Stomach (tissue), 9 donors: ENCODE measurements around the gene RSBN1L. TPM values are rescaled to one million over a fixed set of nuclear protein-coding genes. Genes with fewer than 3 reads are reported as not detected.
"Not testable (repeated sequence)": the region's sequence is repeated elsewhere in the genome, so short reads cannot be mapped to it uniquely, and the experiment has no call there.

ENCODE experiments used
- DNase-seq, 2 donors: peaks; one replicate each; pipeline versions ENCODE4 v3.0.0 to v3.0.0-alpha.2; 2013 to 2019
- H3K27ac ChIP-seq, 5 donors: fragments of 200-600 bp in 4 of 5; sonication (generic) in 4 of 5; one replicate each; pipeline ENCODE4 v1.5.1; 2013 to 2019; ENCODE audit warnings: mild to moderate bottlenecking in 1 of 5, moderate library complexity in 1 of 5
- H3K27me3 ChIP-seq, 3 donors: fragments of 200-600 bp; sonication (generic); one replicate each; pipeline ENCODE4 v1.5.1; 2017 to 2019; ENCODE audit warnings: mixed run types in 1 of 3
- H3K36me3 ChIP-seq, 4 donors: fragments of 200-600 bp; sonication (generic); 1 replicate in 3 of 4; 2 replicates in 1 of 4; pipeline ENCODE4 v1.5.1; 2016 to 2019
- H3K4me1 ChIP-seq, 4 donors: fragments of 200-600 bp; sonication (generic); one replicate each; pipeline ENCODE4 v1.5.1; 2016 to 2019
- H3K4me3 ChIP-seq, 4 donors: fragments of 200-600 bp; sonication (generic) in 3 of 4; one replicate each; pipeline ENCODE4 v1.5.1; 2016 to 2019; ENCODE audit warnings: mild to moderate bottlenecking in 1 of 4
- H3K9me3 ChIP-seq, 4 donors: fragments of 200-600 bp; sonication (generic); one replicate each; pipeline ENCODE4 v1.5.1; 2016 to 2019
- EP300 ChIP-seq: sonication (generic); formaldehyde crosslinking; IDR thresholded peaks from one replicate; pipeline ENCODE4 v1.6.1; 2017; ENCODE audit warnings: antibody characterized with exemption
- POLR2A ChIP-seq, 4 donors: fragments of 450-650 bp; IDR thresholded peaks; one replicate each; pipeline ENCODE4 v1.6.1; 2016; ENCODE audit warnings: antibody characterized with exemption in 4 of 4, control low read depth in 2 of 4, mild to moderate bottlenecking in 1 of 4, moderate library complexity in 1 of 4
- POLR2AphosphoS5 ChIP-seq, 3 donors: sonication (generic); formaldehyde crosslinking; IDR thresholded peaks; one replicate each; pipeline ENCODE4 v1.6.1; 2016; ENCODE audit warnings: antibody characterized with exemption in 3 of 3
- WGBS, 5 donors: extraction: QIAGEN DNeasy Blood & Tissue Kit in 3 of 5; methylation state at CpG; one replicate each; pipeline versions ENCODE4 v1.1.5 to v1.1.7; 2013 to 2018; 5-methylcytosine and 5-hydroxymethylcytosine counted together
- intact Hi-C: fragments of 100-400 bp; cut with DNase I; formaldehyde crosslinking; loops from one replicate; pipeline ENCODE4 v1.15.1; 2023; ENCODE audit warnings: low total_unique reads
- polyA plus RNA-seq, 3 donors: library from polyadenylated mRNA; stranded (reverse); fragments of 200-250 nt; gene quantifications; one replicate each; pipeline ENCODE4 v1.2.3, GENCODE V29; 2013
- total RNA-seq, 5 donors: library from RNA; depleted of rRNA; stranded (reverse); fragments of >200 nt; gene quantifications; one replicate each; pipeline versions ENCODE4 v1.1.0 to v1.2.3, GENCODE V29; 2014 to 2016
- TF ChIP-seq, protein P1 (sequence below), 7 experiments: fragments of 450-650 bp in 4 of 7; fragments of 200-600 bp in 3 of 7; sonication (generic) in 3 of 7; IDR thresholded peaks; one replicate each; pipeline ENCODE4 v1.5.1; 2016 to 2019; ENCODE audit warnings: antibody characterized with exemption in 7 of 7, control low read depth in 2 of 7, mild to moderate bottlenecking in 1 of 7
- donor health status: healthy with polysubstance abuse.
- donor health status: Bipolar disorder and iron deficiency.
- donor health status: healthy.

RSBN1L gene
- total and polyA plus RNA-seq, 8 donors = 4.2 to 68.3 (median 11.6) TPM

DNA sequence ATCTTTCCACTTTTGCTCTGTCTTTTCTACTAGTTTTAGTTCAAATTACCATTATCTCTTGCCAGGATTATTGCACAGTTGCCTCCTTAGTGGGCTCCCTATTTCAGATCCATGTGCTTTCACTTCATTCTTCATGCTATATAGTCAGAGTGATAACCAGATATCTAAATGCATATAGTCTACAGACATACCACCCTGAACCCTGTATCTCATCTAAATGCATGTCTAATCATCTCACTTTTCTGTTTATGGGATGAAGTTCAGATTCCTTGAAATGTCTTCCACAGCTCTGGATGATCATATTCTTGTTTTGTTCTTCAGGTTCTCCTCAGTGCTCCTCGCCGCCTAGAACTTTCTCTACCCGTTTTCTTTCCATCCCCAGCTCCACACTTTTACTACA lies 13.8 kb downstream of the RSBN1L start:
- Histone ChIP-seq H3K36me3 (peaks cover 0 to 23% (median 13%) of the 10 kb centered on the region in 4 donors), H3K27ac (no peak overlapping the region), H3K4me1 (peaks cover 0 to 77% (median 23%) of the 10 kb centered on the region in 4 donors), H3K27me3 (no peaks in the 10 kb centered on the region), H3K4me3 (no peak overlapping the region), H3K9me3 (no peaks in the 10 kb centered on the region)
- DNase-seq = no peak
- intact Hi-C loops = no loop called here
- WGBS, 5 donors = 93 to 96% (median 94%) methylated on average over 3 of the region's 3 CpGs
- no peak for TF ChIP-seq EP300
- TF ChIP-seq POLR2A (IDR thresholded peaks at IDR 0.05) = no peak
- TF ChIP-seq POLR2AphosphoS5 (IDR thresholded peaks at IDR 0.05) = no peak
- TF ChIP-seq, protein P1, sequence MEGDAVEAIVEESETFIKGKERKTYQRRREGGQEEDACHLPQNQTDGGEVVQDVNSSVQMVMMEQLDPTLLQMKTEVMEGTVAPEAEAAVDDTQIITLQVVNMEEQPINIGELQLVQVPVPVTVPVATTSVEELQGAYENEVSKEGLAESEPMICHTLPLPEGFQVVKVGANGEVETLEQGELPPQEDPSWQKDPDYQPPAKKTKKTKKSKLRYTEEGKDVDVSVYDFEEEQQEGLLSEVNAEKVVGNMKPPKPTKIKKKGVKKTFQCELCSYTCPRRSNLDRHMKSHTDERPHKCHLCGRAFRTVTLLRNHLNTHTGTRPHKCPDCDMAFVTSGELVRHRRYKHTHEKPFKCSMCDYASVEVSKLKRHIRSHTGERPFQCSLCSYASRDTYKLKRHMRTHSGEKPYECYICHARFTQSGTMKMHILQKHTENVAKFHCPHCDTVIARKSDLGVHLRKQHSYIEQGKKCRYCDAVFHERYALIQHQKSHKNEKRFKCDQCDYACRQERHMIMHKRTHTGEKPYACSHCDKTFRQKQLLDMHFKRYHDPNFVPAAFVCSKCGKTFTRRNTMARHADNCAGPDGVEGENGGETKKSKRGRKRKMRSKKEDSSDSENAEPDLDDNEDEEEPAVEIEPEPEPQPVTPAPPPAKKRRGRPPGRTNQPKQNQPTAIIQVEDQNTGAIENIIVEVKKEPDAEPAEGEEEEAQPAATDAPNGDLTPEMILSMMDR (IDR thresholded peaks at IDR 0.05) = no peak

DNA sequence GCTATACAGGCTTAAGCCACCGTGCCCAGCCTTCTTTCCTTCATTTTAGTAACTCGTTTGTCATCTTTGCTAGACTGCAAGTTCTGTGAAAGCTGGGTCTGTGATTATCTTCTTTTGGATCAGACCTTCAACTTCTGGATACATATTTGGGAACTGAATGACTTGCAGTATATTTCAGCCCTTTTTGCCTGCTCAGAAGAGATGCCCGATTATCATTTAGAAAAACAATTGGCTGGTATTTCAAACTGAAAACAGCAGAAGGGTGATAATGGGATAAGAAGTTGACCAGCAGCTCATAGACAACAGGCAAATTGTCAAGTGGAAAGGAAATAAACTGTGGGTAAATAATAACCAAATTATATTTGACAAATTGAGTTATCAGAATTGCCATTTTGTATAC lies 14.6 kb downstream of the RSBN1L start:
- no peaks in the 10 kb centered on the region for H3K9me3 ChIP-seq
- no peak for DNase-seq
- no peaks in the 10 kb centered on the region for H3K27me3 ChIP-seq
- no peak overlapping the region for H3K27ac ChIP-seq
- 76 to 80% (median 78%) methylated on average over 3 of the region's 3 CpGs for WGBS, 5 donors
- H3K4me3 ChIP-seq = no peak overlapping the region
- H3K36me3 ChIP-seq = peaks cover 0 to 21% (median 10%) of the 10 kb centered on the region in 4 donors
- TF ChIP-seq POLR2AphosphoS5 (IDR thresholded peaks at IDR 0.05) = no peak
- TF ChIP-seq, protein P1 (IDR thresholded peaks at IDR 0.05) = no peak
- peaks cover 0 to 85% (median 27%) of the 10 kb centered on the region in 4 donors for H3K4me1 ChIP-seq
- intact Hi-C loops = no loop called here

DNA sequence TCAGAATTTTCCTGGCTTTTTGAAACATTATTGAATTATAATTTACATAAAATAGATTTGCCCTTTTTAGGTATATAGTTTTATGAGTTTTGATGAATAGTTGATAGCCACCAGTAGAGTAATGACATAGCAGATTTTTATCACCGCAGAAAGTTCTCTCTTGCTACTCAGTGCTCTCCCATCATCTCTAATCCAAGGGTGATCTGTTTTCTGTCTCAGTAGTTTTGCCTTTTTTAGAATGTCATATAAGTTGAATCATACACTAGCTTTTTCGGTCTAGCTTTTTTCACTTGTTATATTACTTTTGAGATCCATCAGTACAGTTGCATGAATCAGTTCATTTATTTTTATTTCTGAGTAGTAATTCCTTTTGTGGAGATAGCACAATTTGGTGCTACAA lies 17.9 kb downstream of the RSBN1L start:
- intact Hi-C loops = no loop called here
- H3K9me3 ChIP-seq = no peaks in the 10 kb centered on the region
- no peak for DNase-seq
- H3K27ac ChIP-seq = no peak overlapping the region
- peaks cover 0 to 10% (median 6%) of the 10 kb centered on the region in 4 donors for H3K36me3 ChIP-seq
- no peak overlapping the region for H3K4me3 ChIP-seq
- H3K4me1 ChIP-seq = peaks cover 0 to 83% (median 37%) of the 10 kb centered on the region in 4 donors
- TF ChIP-seq, protein P1 (IDR thresholded peaks at IDR 0.05) = no peak
- TF ChIP-seq EP300 (no peak), POLR2AphosphoS5 (IDR thresholded peaks at IDR 0.05) (no peak), POLR2A (IDR thresholded peaks at IDR 0.05) (no peak)
- 73 to 93% (median 92%) methylated on average over 2 of the region's 2 CpGs for WGBS, 5 donors
- H3K27me3 ChIP-seq = no peaks in the 10 kb centered on the region

DNA sequence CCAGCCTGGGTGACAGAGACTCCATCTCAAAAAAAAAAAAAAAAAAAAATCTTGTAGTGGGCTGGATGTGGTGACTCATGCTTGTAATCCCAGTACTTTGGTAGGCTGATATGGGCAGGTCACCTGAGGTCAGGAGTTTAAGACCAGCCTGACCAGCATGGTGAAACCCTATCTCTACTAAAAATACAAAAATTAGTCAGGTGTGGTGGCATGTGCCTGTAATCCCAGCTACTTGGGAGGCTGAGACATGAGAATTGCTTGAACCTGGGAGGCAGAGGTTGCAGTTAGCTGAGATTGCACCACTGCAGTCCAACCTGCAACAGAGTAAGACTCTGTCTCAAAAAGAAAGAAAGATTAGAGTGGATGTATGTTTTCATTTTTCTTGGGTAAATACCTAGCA lies 18.7 kb downstream of the RSBN1L start:
- intact Hi-C loops, H3K4me3 ChIP-seq, H3K9me3 ChIP-seq, H3K27me3 ChIP-seq, DNase-seq, H3K27ac ChIP-seq: not testable (repeated sequence)
- H3K36me3 ChIP-seq = peaks cover 0 to 10% (median 5%) of the 10 kb centered on the region in 4 donors
- H3K4me1 ChIP-seq = peaks cover under 1 to 83% (median 37%) of the 10 kb centered on the region in 4 donors

DNA sequence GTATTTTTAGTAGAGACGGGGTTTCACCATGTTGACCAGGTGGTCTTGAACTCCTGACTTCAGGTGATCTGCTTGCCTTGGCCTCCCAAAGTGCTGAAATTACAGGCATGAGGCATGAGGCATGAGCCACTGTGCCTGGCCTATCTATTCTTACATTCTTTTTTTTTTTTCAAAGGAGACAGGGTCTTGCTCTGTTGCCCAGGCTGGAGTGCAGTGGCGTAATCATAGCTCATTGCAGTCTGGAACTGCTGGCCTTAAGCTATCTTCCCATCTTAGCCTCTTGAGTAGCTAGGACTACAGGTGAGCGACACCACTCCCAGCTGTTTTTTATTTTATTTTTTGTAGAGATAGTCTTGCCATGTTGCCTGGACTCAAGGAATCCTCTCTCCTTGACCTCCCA lies 20.5 kb downstream of the RSBN1L start:
- 91 to 99% (median 96%) methylated on average over 3 of the region's 3 CpGs for WGBS, 5 donors
- no peaks in the 10 kb centered on the region for H3K27me3 ChIP-seq
- TF ChIP-seq POLR2A (IDR thresholded peaks at IDR 0.05) (no peak), POLR2AphosphoS5 (IDR thresholded peaks at IDR 0.05) (no peak), EP300 (no peak)
- TF ChIP-seq, protein P1 (IDR thresholded peaks at IDR 0.05) = no peak
- no peak for DNase-seq
- peaks cover 4 to 85% (median 40%) of the 10 kb centered on the region in 4 donors for H3K4me1 ChIP-seq
- intact Hi-C loops = no loop called here
- H3K4me3 ChIP-seq = no peak overlapping the region
- no peaks in the 10 kb centered on the region for H3K9me3 ChIP-seq
- H3K27ac ChIP-seq = no peak overlapping the region
- peaks cover 0 to 5% (median 0%) of the 10 kb centered on the region in 4 donors for H3K36me3 ChIP-seq

DNA sequence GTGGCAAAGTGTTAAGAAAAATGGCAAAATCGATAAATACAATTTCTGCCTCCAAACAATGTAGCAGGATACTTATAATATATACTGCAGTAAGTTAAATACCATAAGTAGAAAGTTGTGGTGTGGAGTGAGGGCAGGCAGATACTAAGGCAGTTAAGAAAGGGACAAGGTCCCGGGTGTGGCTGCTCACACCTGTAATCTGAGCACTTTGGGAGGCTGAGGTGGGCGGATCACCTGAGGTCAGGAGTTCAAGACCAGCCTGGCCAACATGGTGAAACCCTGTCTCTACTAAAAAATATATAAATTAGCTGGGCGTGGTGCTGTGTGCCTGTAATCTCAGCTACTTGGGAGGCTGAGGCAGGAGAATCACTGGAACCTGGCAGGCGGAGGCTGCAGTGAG lies 21.3 kb downstream of the RSBN1L start:
- 87 to 93% (median 92%) methylated on average over 5 of the region's 5 CpGs for WGBS, 5 donors
- peaks cover 4 to 85% (median 44%) of the 10 kb centered on the region in 4 donors for H3K4me1 ChIP-seq

More for the DNA sequence above, 21.3 kb downstream of the RSBN1L start:
- H3K9me3 ChIP-seq, DNase-seq, intact Hi-C loops, H3K36me3 ChIP-seq, H3K27ac ChIP-seq, H3K4me3 ChIP-seq, H3K27me3 ChIP-seq: not testable (repeated sequence)
